SK-N-SH (cell line): ENCODE measurements around the gene FCRL6. TPM values are rescaled to one million over a fixed set of nuclear protein-coding genes. Genes with fewer than 3 reads are reported as not detected.

ENCODE experiments used
- CTCF ChIA-PET: fragments of 300-600, 350-600 bp; formaldehyde crosslinking; extraction: SDS; loops from one replicate; lab custom pipeline; 2021; lab: Yijun Ruan, JAX
- POLR2A ChIA-PET: fragments of 350-600 bp; sonication (Branson Sonifier 250); formaldehyde crosslinking; extraction: SDS; loops from one replicate; lab custom pipeline; 2020; ENCODE audit warnings: antibody characterized with exemption, inconsistent platforms; lab: Yijun Ruan, JAX
- DNase-seq: peaks from one replicate; pipeline ENCODE4 v3.0.0; 2012
- H2AFZ ChIP-seq: fragments of 200-600 bp; sonication (generic); 2 replicates; pipeline ENCODE4 v1.8.1; 2016; ENCODE audit warnings: antibody characterized with exemption, mild to moderate bottlenecking, low read depth
- H3F3A ChIP-seq: fragments of 200-600 bp; sonication (generic); replicated peaks from 2 replicates; pipeline ENCODE3; 2016; ENCODE audit warnings: antibody characterized with exemption, mild to moderate bottlenecking; ENCODE audit not compliant: insufficient read depth
- H3K27ac ChIP-seq, 2 experiments: fragments of 200-500 bp in 1 of 2; fragments of 200-600 bp in 1 of 2; sonication (Bioruptor generic) in 1 of 2; sonication (generic), shearing (Covaris generic) in 1 of 2; 2 replicates each; pipeline versions ENCODE4 v1.5.1 to v1.6.1; 2014 to 2016; ENCODE audit warnings: low read depth in 2 of 2, inconsistent platforms in 1 of 2, low read length in 1 of 2, mild to moderate bottlenecking in 1 of 2, mixed read lengths in 1 of 2
- H3K27me3 ChIP-seq: fragments of 200-600 bp; sonication (generic), shearing (Covaris generic); 2 replicates; pipeline ENCODE4 v1.6.1; 2016; ENCODE audit warnings: mixed run types; ENCODE audit not compliant: insufficient read depth
- H3K36me3 ChIP-seq, 2 experiments: fragments of 200-500 bp in 1 of 2; fragments of 200-600 bp in 1 of 2; sonication (Bioruptor generic) in 1 of 2; sonication (generic) in 1 of 2; replicated peaks in 1 of 2; 2 replicates each; pipeline versions ENCODE3 to v1.5.1; 2014 to 2016; ENCODE audit warnings: low read length in 1 of 2, mild to moderate bottlenecking in 1 of 2; ENCODE audit not compliant: insufficient read depth in 2 of 2, control insufficient read depth in 1 of 2
- H3K4me1 ChIP-seq, 2 experiments: fragments of 200-500 bp in 1 of 2; fragments of 200-600 bp in 1 of 2; sonication (Bioruptor generic) in 1 of 2; sonication (generic), shearing (Covaris generic) in 1 of 2; 2 replicates each; pipeline versions ENCODE4 v1.5.1 to v1.6.1; 2014 to 2016; ENCODE audit warnings: low read depth in 1 of 2, low read length in 1 of 2, mixed run types in 1 of 2; ENCODE audit not compliant: insufficient read depth in 2 of 2, control insufficient read depth in 1 of 2
- H3K4me2 ChIP-seq: fragments of 200-600 bp; sonication (generic), shearing (Covaris generic); 2 replicates; pipeline ENCODE4 v1.6.1; 2017; ENCODE audit warnings: mixed run types
- H3K4me3 ChIP-seq, 2 experiments: fragments of 200-500 bp in 1 of 2; fragments of 200-600 bp in 1 of 2; sonication (Bioruptor generic) in 1 of 2; sonication (generic), shearing (Covaris generic) in 1 of 2; 2 replicates each; pipeline versions ENCODE4 v1.5.1 to v1.8.1; 2014 to 2016; ENCODE audit warnings: low read depth in 2 of 2, inconsistent platforms in 1 of 2, low read length in 1 of 2, mild to moderate bottlenecking in 1 of 2, mixed read lengths in 1 of 2, moderate library complexity in 1 of 2
- H3K79me2 ChIP-seq: fragments of 200-600 bp; sonication (generic); 2 replicates; pipeline ENCODE4 v1.8.1; 2017; ENCODE audit warnings: mild to moderate bottlenecking; ENCODE audit not compliant: insufficient read depth
- H3K9ac ChIP-seq: fragments of 200-600 bp; sonication (generic); 2 replicates; pipeline ENCODE4 v1.6.1; 2017; ENCODE audit warnings: mixed run types
- H3K9me2 ChIP-seq: fragments of 200-600 bp; sonication (generic); 2 replicates; pipeline ENCODE4 v1.6.1; 2017; ENCODE audit warnings: mixed run types
- H3K9me3 ChIP-seq: fragments of 200-600 bp; sonication (generic); 2 replicates; pipeline ENCODE4 v1.6.1; 2017; ENCODE audit warnings: mixed run types, mild to moderate bottlenecking, moderate library complexity
- H4K20me1 ChIP-seq: fragments of 200-600 bp; sonication (generic); 2 replicates; pipeline ENCODE4 v1.6.1; 2017; ENCODE audit warnings: mild to moderate bottlenecking, mixed run types; ENCODE audit not compliant: insufficient read depth
- ELF1 ChIP-seq: IDR thresholded peaks from 2 replicates; pipeline ENCODE4 v1.4.0; 2012
- FOSL2 ChIP-seq: IDR thresholded peaks from 2 replicates; pipeline ENCODE4 v1.4.0; 2012; ENCODE audit warnings: low read depth, mild to moderate bottlenecking, moderate library complexity, borderline replicate concordance
- FOXM1 ChIP-seq: IDR thresholded peaks from 2 replicates; pipeline ENCODE4 v1.4.0; 2012; ENCODE audit warnings: low read depth, mild to moderate bottlenecking
- JUND ChIP-seq: IDR thresholded peaks from 2 replicates; pipeline ENCODE4 v1.4.0; 2012
- MEF2A ChIP-seq: IDR thresholded peaks from 2 replicates; pipeline ENCODE4 v1.4.0; 2012; ENCODE audit warnings: low read depth, borderline replicate concordance
- MXI1 ChIP-seq: IDR thresholded peaks from 2 replicates; pipeline ENCODE4 v1.6.1; 2012; ENCODE audit warnings: mild to moderate bottlenecking, low read depth, low read length, improper control_type of control experiment
- NFIC ChIP-seq: IDR thresholded peaks from 2 replicates; pipeline ENCODE4 v1.4.0; 2012; ENCODE audit warnings: borderline replicate concordance
- POLR2AphosphoS5 ChIP-seq: IDR thresholded peaks from 2 replicates; pipeline ENCODE4 v1.6.1; 2012; ENCODE audit warnings: low read depth, low read length
- RFX5 ChIP-seq: IDR thresholded peaks from 2 replicates; pipeline ENCODE4 v1.6.1; 2012; ENCODE audit warnings: mild to moderate bottlenecking, improper control_type of control experiment, low read length
- RXRA ChIP-seq: IDR thresholded peaks from 2 replicates; pipeline ENCODE4 v1.4.0; 2012; ENCODE audit warnings: low read depth, mild to moderate bottlenecking, borderline replicate concordance
- TCF12 ChIP-seq: IDR thresholded peaks from 2 replicates; pipeline ENCODE4 v1.4.0; 2012
- TEAD4 ChIP-seq: IDR thresholded peaks from 2 replicates; pipeline ENCODE4 v1.4.0; 2012; ENCODE audit warnings: mild to moderate bottlenecking, borderline replicate concordance; ENCODE audit not compliant: insufficient read depth
- YY1 ChIP-seq: IDR thresholded peaks from 2 replicates; pipeline ENCODE4 v1.4.0; 2012; ENCODE audit warnings: low read depth, mild to moderate bottlenecking
- WGBS: methylation state at CpG from one replicate; pipeline ENCODE4 v1.1.6; 2017; ENCODE audit warnings: low lambda C conversion rate; 5-methylcytosine and 5-hydroxymethylcytosine counted together
- polyA plus RNA-seq, 3 experiments: library from polyadenylated mRNA; depleted of rRNA; stranded (reverse); fragments of >200 nt; gene quantifications; 2 replicates each; pipeline ENCODE4 v1.2.3, GENCODE V29; 2012
- TF ChIP-seq, protein P1 (sequence below): fragments of 200-600 bp; sonication (generic); IDR thresholded peaks from 2 replicates; pipeline ENCODE4 v1.6.1; 2017; ENCODE audit warnings: antibody characterized with exemption, mild to moderate bottlenecking, moderate library complexity
- TF ChIP-seq, protein P2 (sequence below): IDR thresholded peaks from 2 replicates; pipeline ENCODE4 v1.4.0; 2012; ENCODE audit warnings: low read depth, borderline replicate concordance
- TF ChIP-seq, protein P3 (sequence below): IDR thresholded peaks from 2 replicates; pipeline ENCODE4; 2012

The FCRL6 gene
- polyA plus RNA-seq, 1 of the 3 experiments (the other 2 are of a cell fraction) = not detected

DNA sequence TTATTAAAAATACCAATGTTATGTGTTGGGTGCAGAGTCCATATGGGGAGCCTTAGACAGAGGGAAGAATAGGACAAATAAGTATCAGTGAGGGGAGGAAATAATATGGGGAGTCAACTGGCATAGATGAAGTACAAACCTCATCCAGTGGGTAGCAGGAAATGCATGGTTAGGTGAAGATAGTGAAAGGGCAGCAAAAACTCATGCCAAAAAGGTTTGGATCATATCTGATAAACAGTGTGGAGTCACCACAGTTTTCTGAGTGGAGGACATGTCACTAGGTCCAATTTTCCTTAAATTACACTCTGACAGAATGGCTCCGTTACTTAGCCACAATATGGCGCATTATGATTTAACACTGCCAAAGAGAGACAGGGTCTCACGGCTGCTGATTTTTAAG lies 11.1 kb upstream of the FCRL6 start:
- peaks cover 0 to 8% of the 10 kb centered on the region in 2 experiments; a peak in 2 of 4 replicates for H3K4me1 ChIP-seq
- H3K4me2 ChIP-seq = no peak overlapping the region
- ChIA-PET CTCF (interaction anchor here (23.5 kb wide), 1 partner anchor 100 kb away, joined by 533 read pairs; no protein-coding TSS in a partner anchor), POLR2A (no interaction called here)
- no peaks in the 10 kb centered on the region for H4K20me1 ChIP-seq
- H3K79me2 ChIP-seq = no peaks in the 10 kb centered on the region
- peaks cover 10% of the 10 kb centered on the region; the same call in 1 of the 2 replicates for H3K27me3 ChIP-seq
- TF ChIP-seq ELF1 (no peak), RFX5 (no peak)
- no peak overlapping the region for H3K4me3 ChIP-seq
- 48% methylated on average over 3 of the region's 3 CpGs for WGBS
- H2AFZ ChIP-seq = 0 out of 2 replicates have a peak overlapping the region, but pooled peaks have one; percentile 9
- H3K27ac ChIP-seq = no peak overlapping the region
- H3K9ac ChIP-seq = no peak overlapping the region
- H3K36me3 ChIP-seq = no peaks in the 10 kb centered on the region
- DNase-seq = no peak
- peaks cover 5% of the 10 kb centered on the region for H3F3A ChIP-seq
- no peaks in the 10 kb centered on the region for H3K9me3 ChIP-seq
- no peaks in the 10 kb centered on the region for H3K9me2 ChIP-seq

DNA sequence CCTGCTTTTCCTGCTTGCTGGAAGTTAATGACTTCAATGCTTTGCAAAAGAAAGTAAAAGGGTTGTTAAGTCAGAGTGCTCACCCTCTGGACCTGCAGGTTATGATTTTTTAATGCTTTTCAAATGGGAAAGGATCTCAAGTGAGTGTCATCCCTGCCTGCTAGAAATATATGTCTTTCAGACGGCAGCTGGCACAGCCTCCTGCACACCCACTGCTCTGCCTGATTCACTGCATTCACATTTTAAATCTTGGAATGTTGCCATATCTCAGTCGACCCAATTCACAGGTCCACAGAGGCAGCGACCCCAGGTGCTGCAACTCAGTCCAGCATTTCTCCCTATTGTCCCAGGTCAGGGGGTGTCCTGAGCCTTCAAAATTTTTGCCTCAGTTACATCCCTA lies 10.7 kb upstream of the FCRL6 start:
- H3F3A ChIP-seq = peaks cover 5% of the 10 kb centered on the region
- no peak overlapping the region for H3K27ac ChIP-seq
- no peak overlapping the region for H3K4me2 ChIP-seq
- H3K27me3 ChIP-seq = peaks cover 10% of the 10 kb centered on the region; the same call in 1 of the 2 replicates
- H3K9me2 ChIP-seq = no peaks in the 10 kb centered on the region
- TF ChIP-seq FOXM1 (no peak), MXI1 (no peak), TEAD4 (no peak), NFIC (no peak), FOSL2 (no peak)
- TF ChIP-seq, protein P1, sequence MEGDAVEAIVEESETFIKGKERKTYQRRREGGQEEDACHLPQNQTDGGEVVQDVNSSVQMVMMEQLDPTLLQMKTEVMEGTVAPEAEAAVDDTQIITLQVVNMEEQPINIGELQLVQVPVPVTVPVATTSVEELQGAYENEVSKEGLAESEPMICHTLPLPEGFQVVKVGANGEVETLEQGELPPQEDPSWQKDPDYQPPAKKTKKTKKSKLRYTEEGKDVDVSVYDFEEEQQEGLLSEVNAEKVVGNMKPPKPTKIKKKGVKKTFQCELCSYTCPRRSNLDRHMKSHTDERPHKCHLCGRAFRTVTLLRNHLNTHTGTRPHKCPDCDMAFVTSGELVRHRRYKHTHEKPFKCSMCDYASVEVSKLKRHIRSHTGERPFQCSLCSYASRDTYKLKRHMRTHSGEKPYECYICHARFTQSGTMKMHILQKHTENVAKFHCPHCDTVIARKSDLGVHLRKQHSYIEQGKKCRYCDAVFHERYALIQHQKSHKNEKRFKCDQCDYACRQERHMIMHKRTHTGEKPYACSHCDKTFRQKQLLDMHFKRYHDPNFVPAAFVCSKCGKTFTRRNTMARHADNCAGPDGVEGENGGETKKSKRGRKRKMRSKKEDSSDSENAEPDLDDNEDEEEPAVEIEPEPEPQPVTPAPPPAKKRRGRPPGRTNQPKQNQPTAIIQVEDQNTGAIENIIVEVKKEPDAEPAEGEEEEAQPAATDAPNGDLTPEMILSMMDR = no peak
- no peaks in the 10 kb centered on the region for H3K9me3 ChIP-seq
- 11% methylated on average over 3 of the region's 3 CpGs for WGBS
- no peaks in the 10 kb centered on the region for H4K20me1 ChIP-seq
- ChIA-PET CTCF (interaction anchor here (1.0 to 23.5 kb wide), 2 partner anchors 24 to 100 kb away, joined by 3 to 533 read pairs; no protein-coding TSS in a partner anchor), POLR2A (no interaction called here)
- H2AFZ ChIP-seq = no peak overlapping the region
- no peak for DNase-seq
- no peak overlapping the region for H3K9ac ChIP-seq
- H3K4me3 ChIP-seq = no peak overlapping the region
- no peaks in the 10 kb centered on the region for H3K79me2 ChIP-seq
- no peaks in the 10 kb centered on the region for H3K36me3 ChIP-seq
- H3K4me1 ChIP-seq = peaks cover 0 to 6% of the 10 kb centered on the region in 2 experiments; a peak in 2 of 4 replicates

DNA sequence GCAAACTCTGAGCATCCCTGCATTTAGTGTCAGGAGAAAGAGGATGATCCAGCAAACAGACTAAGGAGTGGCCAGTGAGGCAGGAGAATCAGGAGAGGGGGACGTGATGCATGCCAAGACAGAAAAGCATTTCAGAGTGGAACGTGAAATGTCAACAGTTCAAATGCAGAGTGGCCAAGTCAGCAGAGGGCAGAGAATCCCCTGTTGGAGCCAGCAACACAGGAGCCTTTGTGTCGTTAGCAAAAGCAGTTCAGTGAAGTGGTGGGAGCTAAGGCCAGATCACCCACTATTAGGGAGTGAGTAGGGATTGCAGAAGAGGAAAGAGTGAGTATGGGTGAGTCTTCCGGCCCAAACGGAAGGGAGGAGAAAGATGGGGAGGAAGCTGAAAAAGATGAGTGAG lies 6.6 kb upstream of the FCRL6 start:
- 67% methylated on average over 5 of the region's 5 CpGs for WGBS
- H4K20me1 ChIP-seq = no peaks in the 10 kb centered on the region
- TF ChIP-seq POLR2AphosphoS5 = no peak
- TF ChIP-seq RXRA = no peak
- TF ChIP-seq, protein P2, sequence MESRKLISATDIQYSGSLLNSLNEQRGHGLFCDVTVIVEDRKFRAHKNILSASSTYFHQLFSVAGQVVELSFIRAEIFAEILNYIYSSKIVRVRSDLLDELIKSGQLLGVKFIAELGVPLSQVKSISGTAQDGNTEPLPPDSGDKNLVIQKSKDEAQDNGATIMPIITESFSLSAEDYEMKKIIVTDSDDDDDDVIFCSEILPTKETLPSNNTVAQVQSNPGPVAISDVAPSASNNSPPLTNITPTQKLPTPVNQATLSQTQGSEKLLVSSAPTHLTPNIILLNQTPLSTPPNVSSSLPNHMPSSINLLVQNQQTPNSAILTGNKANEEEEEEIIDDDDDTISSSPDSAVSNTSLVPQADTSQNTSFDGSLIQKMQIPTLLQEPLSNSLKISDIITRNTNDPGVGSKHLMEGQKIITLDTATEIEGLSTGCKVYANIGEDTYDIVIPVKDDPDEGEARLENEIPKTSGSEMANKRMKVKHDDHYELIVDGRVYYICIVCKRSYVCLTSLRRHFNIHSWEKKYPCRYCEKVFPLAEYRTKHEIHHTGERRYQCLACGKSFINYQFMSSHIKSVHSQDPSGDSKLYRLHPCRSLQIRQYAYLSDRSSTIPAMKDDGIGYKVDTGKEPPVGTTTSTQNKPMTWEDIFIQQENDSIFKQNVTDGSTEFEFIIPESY = no peak
- TF ChIP-seq ELF1 = no peak
- TF ChIP-seq JUND = no peak
- no peak for TF ChIP-seq FOSL2
- TF ChIP-seq, protein P1 = no peak
- TF ChIP-seq MEF2A = no peak
- TF ChIP-seq TCF12 = no peak
- no peak for TF ChIP-seq YY1
- TF ChIP-seq RFX5 = no peak
- TF ChIP-seq, protein P3, sequence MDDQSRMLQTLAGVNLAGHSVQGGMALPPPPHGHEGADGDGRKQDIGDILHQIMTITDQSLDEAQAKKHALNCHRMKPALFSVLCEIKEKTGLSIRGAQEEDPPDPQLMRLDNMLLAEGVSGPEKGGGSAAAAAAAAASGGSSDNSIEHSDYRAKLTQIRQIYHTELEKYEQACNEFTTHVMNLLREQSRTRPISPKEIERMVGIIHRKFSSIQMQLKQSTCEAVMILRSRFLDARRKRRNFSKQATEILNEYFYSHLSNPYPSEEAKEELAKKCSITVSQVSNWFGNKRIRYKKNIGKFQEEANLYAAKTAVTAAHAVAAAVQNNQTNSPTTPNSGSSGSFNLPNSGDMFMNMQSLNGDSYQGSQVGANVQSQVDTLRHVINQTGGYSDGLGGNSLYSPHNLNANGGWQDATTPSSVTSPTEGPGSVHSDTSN = no peak

More for the DNA sequence above, 6.6 kb upstream of the FCRL6 start:
- Histone ChIP-seq H3K36me3 (no peaks in the 10 kb centered on the region), H3K4me3 (no peak overlapping the region), H3K9me2 (no peaks in the 10 kb centered on the region), H3K79me2 (no peaks in the 10 kb centered on the region), H3K4me1 (no peaks in the 10 kb centered on the region), H2AFZ (no peak overlapping the region), H3F3A (peaks cover 5% of the 10 kb centered on the region), H3K9ac (no peak overlapping the region), H3K27me3 (peaks cover 10% of the 10 kb centered on the region; the same call in 1 of the 2 replicates), H3K9me3 (no peaks in the 10 kb centered on the region), H3K27ac (no peak overlapping the region), H3K4me2 (no peak overlapping the region)
- no peak for DNase-seq
- ChIA-PET POLR2A (no interaction called here), CTCF (interaction anchor here (4.3 to 23.5 kb wide), 3 partner anchors 25 to 212 kb away, joined by 40 to 533 read pairs (median 84); no protein-coding TSS in a partner anchor)
